Measurements from ENCODE around the gene IGF1.

Gene IGF1

GRCh38 chr12:102510031-102510430, 29.7 kb upstream of the IGF1 start:
- CTCF ChIA-PET, result no interaction called here
- no peak for TF ChIP-seq CTCF (conservative IDR thresholded peaks at IDR 0.05; ENCODE audit: low read depth)
- no peak for DNase-seq (ENCODE audit: low spot score)
- POLR2A ChIA-PET (ENCODE audit: low non-redundant PET), result no interaction called here
- no peak overlapping the region for H3K27ac ChIP-seq

DNA sequence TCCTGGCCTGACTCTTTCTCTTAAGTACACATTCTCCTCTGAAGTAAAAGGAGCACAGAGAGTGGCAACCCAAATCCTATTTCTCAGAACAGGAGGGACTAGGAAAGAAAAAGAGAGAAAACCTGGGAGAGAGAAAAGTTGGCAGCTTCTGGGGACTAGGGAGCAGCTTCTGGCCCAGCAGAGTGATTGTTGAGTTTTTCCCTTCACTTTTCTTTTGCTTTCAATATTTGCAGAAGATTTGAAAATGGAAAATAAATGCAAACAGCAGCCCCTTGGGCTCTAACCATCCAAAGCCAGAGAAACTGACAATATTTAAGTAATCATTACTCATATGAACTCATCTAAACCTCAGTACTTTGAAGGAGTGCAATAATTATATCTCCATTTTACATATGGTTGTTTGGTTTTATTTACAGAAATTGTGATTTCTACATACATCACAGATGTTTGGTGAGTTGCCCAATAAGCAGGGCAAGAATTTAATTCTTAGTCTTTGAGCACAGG, 28.8 kb upstream of the IGF1 start:
- H3K27ac ChIP-seq, result no peak overlapping the region
- POLR2A ChIA-PET (ENCODE audit: low non-redundant PET), result no interaction called here
- CTCF ChIA-PET, result no interaction called here
- no peak for TF ChIP-seq CTCF (conservative IDR thresholded peaks at IDR 0.05; ENCODE audit: low read depth)
- DNase-seq (ENCODE audit: low spot score), result no peak

- POLR2A ChIA-PET (ENCODE audit: low non-redundant PET), result no interaction called here
- no peak for TF ChIP-seq CTCF (conservative IDR thresholded peaks at IDR 0.05; ENCODE audit: low read depth)
- CTCF ChIA-PET, result no interaction called here
- DNase-seq (ENCODE audit: low spot score), result no peak
- H3K27ac ChIP-seq, result no peak overlapping the region
These were observed 27.7 kb upstream of the IGF1 start for GRCh38 chr12:102508052-102508451.

- DNase-seq (ENCODE audit: low spot score), result no peak
- no peak for TF ChIP-seq CTCF (conservative IDR thresholded peaks at IDR 0.05; ENCODE audit: low read depth)
- ChIA-PET CTCF (no interaction called here), POLR2A (ENCODE audit: low non-redundant PET) (no interaction called here)
- no peak overlapping the region for H3K27ac ChIP-seq
These were observed 26.9 kb upstream of the IGF1 start for GRCh38 chr12:102507301-102507700.

DNA sequence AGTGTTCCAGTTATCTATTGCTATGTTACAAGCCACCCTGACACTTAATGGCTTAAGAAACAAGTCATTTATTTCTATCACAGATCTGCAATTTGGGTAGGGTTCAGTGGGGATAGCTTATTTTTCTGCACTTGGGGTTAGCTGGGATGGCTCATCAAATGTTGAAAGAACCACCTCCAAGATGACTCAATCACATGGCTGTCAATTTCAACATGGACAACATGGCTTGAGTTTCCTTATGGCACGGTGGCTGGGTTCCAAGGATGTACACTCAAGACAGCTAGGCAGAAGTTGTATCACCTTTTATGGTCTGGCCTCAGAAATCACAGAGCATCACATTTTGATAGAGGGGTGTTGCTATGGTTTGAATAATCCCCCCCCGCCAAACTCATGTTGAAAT, 24.5 kb upstream of the IGF1 start:
- POLR2A ChIA-PET (ENCODE audit: low non-redundant PET), result no interaction called here
- no peak for TF ChIP-seq CTCF (conservative IDR thresholded peaks at IDR 0.05; ENCODE audit: low read depth)
- CTCF ChIA-PET, result no interaction called here
- no peak for DNase-seq (ENCODE audit: low spot score)
- H3K27ac ChIP-seq, result no peak overlapping the region

GRCh38 chr12:102504280-102504679, 23.9 kb upstream of the IGF1 start:
- POLR2A ChIA-PET (ENCODE audit: low non-redundant PET), result no interaction called here
- no peak overlapping the region for H3K27ac ChIP-seq
- DNase-seq (ENCODE audit: low spot score), result no peak

More at GRCh38 chr12:102504280-102504679, 23.9 kb upstream of the IGF1 start:
- CTCF ChIA-PET, result interaction anchor here (0.6 kb wide), 1 partner anchor 982 kb away, joined by 3 read pairs; no protein-coding TSS in a partner anchor
- no peak for TF ChIP-seq CTCF (conservative IDR thresholded peaks at IDR 0.05; ENCODE audit: low read depth)
